ENCODE measurements around the gene TRIM54. TPM values are rescaled to one million over a fixed set of nuclear protein-coding genes. Genes with fewer than 3 reads are reported as not detected.

TRIM54 gene, protein sequence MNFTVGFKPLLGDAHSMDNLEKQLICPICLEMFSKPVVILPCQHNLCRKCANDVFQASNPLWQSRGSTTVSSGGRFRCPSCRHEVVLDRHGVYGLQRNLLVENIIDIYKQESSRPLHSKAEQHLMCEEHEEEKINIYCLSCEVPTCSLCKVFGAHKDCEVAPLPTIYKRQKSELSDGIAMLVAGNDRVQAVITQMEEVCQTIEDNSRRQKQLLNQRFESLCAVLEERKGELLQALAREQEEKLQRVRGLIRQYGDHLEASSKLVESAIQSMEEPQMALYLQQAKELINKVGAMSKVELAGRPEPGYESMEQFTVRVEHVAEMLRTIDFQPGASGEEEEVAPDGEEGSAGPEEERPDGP
- total RNA-seq (2021; ENCODE audit: unreplicated experiment) (2.0 TPM), Bru-seq, nascent RNA (percentile 42 among the genes with signal in this experiment), BruChase-seq, experiment 1, labeled RNA remaining after a 6-hour chase (percentile 40 among the genes with signal in this experiment), BruChase-seq, experiment 2, labeled RNA remaining after a 2-hour chase (percentile 43 among the genes with signal in this experiment)
- polyA plus RNA-seq (2012), result 1.0 and 1.4 TPM in 2 replicates
- long read RNA-seq, partial matches to known transcripts, result 0 of 2 reads
- long read RNA-seq, other reads (novel, unspliced or antisense), result 2 of 2 reads

DNA sequence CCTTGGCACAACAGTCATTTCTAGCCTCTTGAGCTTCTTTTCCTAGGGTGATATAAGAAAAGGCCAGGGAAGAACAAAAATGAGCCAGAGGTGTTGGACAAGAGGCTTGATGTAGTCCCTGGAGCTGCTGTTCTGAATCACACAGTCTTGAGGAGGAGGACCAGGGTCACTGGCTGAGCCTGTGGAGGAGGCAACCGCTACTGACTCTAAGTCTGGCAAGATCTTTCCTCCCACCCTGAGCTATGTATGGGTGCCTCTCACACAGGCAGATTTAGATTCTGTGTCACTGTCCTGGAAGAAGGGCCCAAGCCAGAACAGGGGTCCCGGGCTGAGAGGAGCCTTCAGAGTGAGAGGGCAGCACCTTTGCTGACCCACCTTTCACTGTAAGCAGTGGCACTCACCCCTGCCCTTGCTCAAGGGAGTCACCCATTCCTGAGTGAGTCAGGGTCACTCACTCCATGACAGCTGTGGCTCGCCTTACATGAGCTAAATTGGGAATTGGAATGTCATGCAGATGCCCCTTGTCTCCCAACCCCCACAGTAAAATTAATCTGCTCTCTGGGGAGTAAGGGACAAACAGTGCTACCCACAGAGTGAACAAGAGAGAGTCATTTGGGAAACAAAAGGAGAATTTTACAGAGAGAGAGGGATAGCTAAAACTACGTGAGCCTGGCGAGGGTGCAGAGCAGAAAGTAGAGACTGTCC lies at the start of gene TRIM54:
TSS of gene TRIM54 (plus strand) at position 575 of the 705 bp plus-strand sequence. CDS start 303 bp downstream, outside the sequence.
- Histone ChIP-seq H3K9ac (ENCODE audit: low read length) (no peak within 1 kb of the TSS), H3K79me2 (ENCODE audit: insufficient read depth, low read length) (no peaks in the 10 kb centered on the region), H3K9me3 (ENCODE audit: control insufficient read depth in 1 of 2, insufficient read depth in 1 of 2, low read depth in 1 of 2, low read length in 2 of 2) (no peaks in the 10 kb centered on the region), H3K27me3 (ENCODE audit: insufficient read depth, low read length) (no peaks in the 10 kb centered on the region), H2AFZ (ENCODE audit: low read depth, low read length, poor library complexity, severe bottlenecking) (no peak within 1 kb of the TSS), H3K4me1 (ENCODE audit: control insufficient read depth in 1 of 2, insufficient read depth in 2 of 2, low read length in 2 of 2) (peaks cover 2 to 28% of the 10 kb centered on the region in 2 experiments), H3K9me2 (ENCODE audit: insufficient read depth) (no peaks in the 10 kb centered on the region), H3K36me3 (ENCODE audit: control insufficient read depth in 1 of 2, insufficient read depth in 2 of 2, low read length in 2 of 2) (no peaks in the 10 kb centered on the region), H4K20me1 (ENCODE audit: insufficient read depth) (no peaks in the 10 kb centered on the region), H3K4me2 (ENCODE audit: low read length) (peak within 1 kb of the TSS; percentile 34), H3K27ac (ENCODE audit: low read depth, low read length) (no peak within 1 kb of the TSS), H3K4me3 (replicated peaks in 1 of 2; ENCODE audit: low read depth in 1 of 2, low read length in 2 of 2) (no peak within 1 kb of the TSS)
- RAD21 ChIA-PET (ENCODE audit: low non-redundant PET in 1 of 2, low total read pairs in 2 of 2, uncharacterized antibody in 2 of 2, unreplicated experiment in 2 of 2), result interaction anchor here in 1 of 2 experiments (1.2 kb wide), 1 partner anchor 21 kb away, joined by 3 read pairs; no protein-coding TSS in a partner anchor
- no TSS peak for BruUV-seq (replicated peaks)
- POLR2A ChIA-PET, result interaction anchor here (2.3 kb wide), 1 partner anchor 11 kb away, joined by 8 read pairs; no protein-coding TSS in a partner anchor
- CTCF ChIA-PET, result interaction anchor here (1.2 to 5.6 kb wide), 5 partner anchors 10 to 182 kb away, joined by 3 to 50 read pairs (median 12); no protein-coding TSS in a partner anchor
- no peak for ATAC-seq
- intact Hi-C loops (cut with micrococcal nuclease), result loop anchor here (2.0 to 5.0 kb wide), 2 partner anchors 183 to 315 kb away; no protein-coding TSS in a partner anchor
- TF ChIP-seq, protein P1, sequence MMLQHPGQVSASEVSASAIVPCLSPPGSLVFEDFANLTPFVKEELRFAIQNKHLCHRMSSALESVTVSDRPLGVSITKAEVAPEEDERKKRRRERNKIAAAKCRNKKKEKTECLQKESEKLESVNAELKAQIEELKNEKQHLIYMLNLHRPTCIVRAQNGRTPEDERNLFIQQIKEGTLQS (IDR thresholded peaks at IDR 0.05), result no peak
- TF ChIP-seq EZH2 (IDR thresholded peaks at IDR 0.05) (no peak), TCF7L2 (IDR thresholded peaks at IDR 0.05; ENCODE audit: borderline replicate concordance, extremely low read depth, insufficient read depth, insufficient read length) (no peak), FOSL1 (IDR thresholded peaks at IDR 0.05; ENCODE audit: low read depth) (no peak), EZH2phosphoT487 (IDR thresholded peaks at IDR 0.05; ENCODE audit: borderline replicate concordance) (no peak), CEBPB (IDR thresholded peaks at IDR 0.05; ENCODE audit: low read depth) (no peak), SP1 (IDR thresholded peaks at IDR 0.05; ENCODE audit: low read depth) (no peak), POLR2A (IDR thresholded peaks at IDR 0.05; ENCODE audit: borderline replicate concordance, extremely low read depth, insufficient read depth, insufficient read length) (no peak), EGR1 (IDR thresholded peaks at IDR 0.05; ENCODE audit: low read depth) (no peak), YY1 (IDR thresholded peaks at IDR 0.05; ENCODE audit: extremely low read depth, insufficient replicate concordance, low read depth, low read length) (no peak), POLR2AphosphoS5 (IDR thresholded peaks at IDR 0.05; ENCODE audit: low read depth, low read length) (no peak), SRF (IDR thresholded peaks at IDR 0.05; ENCODE audit: low read depth) (no peak), JUND (IDR thresholded peaks at IDR 0.05) (no peak)
- TF ChIP-seq, protein P2, sequence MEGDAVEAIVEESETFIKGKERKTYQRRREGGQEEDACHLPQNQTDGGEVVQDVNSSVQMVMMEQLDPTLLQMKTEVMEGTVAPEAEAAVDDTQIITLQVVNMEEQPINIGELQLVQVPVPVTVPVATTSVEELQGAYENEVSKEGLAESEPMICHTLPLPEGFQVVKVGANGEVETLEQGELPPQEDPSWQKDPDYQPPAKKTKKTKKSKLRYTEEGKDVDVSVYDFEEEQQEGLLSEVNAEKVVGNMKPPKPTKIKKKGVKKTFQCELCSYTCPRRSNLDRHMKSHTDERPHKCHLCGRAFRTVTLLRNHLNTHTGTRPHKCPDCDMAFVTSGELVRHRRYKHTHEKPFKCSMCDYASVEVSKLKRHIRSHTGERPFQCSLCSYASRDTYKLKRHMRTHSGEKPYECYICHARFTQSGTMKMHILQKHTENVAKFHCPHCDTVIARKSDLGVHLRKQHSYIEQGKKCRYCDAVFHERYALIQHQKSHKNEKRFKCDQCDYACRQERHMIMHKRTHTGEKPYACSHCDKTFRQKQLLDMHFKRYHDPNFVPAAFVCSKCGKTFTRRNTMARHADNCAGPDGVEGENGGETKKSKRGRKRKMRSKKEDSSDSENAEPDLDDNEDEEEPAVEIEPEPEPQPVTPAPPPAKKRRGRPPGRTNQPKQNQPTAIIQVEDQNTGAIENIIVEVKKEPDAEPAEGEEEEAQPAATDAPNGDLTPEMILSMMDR (IDR thresholded peaks at IDR 0.05 in 2 of 3, conservative IDR thresholded peaks at IDR 0.05 in 1 of 3; ENCODE audit: borderline replicate concordance in 1 of 3, insufficient read depth in 1 of 3, low read depth in 2 of 3, low read length in 2 of 3), result no peak
- TF ChIP-seq, protein P3, sequence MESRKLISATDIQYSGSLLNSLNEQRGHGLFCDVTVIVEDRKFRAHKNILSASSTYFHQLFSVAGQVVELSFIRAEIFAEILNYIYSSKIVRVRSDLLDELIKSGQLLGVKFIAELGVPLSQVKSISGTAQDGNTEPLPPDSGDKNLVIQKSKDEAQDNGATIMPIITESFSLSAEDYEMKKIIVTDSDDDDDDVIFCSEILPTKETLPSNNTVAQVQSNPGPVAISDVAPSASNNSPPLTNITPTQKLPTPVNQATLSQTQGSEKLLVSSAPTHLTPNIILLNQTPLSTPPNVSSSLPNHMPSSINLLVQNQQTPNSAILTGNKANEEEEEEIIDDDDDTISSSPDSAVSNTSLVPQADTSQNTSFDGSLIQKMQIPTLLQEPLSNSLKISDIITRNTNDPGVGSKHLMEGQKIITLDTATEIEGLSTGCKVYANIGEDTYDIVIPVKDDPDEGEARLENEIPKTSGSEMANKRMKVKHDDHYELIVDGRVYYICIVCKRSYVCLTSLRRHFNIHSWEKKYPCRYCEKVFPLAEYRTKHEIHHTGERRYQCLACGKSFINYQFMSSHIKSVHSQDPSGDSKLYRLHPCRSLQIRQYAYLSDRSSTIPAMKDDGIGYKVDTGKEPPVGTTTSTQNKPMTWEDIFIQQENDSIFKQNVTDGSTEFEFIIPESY (IDR thresholded peaks at IDR 0.05; ENCODE audit: extremely low read depth, insufficient replicate concordance, low read length), result no peak
- DNase-seq (ENCODE audit: low read depth, low spot score), result no peak

Data from HCT116 (cell line).